Measurements from ENCODE around the gene SHH.

Gene SHH

DNA sequence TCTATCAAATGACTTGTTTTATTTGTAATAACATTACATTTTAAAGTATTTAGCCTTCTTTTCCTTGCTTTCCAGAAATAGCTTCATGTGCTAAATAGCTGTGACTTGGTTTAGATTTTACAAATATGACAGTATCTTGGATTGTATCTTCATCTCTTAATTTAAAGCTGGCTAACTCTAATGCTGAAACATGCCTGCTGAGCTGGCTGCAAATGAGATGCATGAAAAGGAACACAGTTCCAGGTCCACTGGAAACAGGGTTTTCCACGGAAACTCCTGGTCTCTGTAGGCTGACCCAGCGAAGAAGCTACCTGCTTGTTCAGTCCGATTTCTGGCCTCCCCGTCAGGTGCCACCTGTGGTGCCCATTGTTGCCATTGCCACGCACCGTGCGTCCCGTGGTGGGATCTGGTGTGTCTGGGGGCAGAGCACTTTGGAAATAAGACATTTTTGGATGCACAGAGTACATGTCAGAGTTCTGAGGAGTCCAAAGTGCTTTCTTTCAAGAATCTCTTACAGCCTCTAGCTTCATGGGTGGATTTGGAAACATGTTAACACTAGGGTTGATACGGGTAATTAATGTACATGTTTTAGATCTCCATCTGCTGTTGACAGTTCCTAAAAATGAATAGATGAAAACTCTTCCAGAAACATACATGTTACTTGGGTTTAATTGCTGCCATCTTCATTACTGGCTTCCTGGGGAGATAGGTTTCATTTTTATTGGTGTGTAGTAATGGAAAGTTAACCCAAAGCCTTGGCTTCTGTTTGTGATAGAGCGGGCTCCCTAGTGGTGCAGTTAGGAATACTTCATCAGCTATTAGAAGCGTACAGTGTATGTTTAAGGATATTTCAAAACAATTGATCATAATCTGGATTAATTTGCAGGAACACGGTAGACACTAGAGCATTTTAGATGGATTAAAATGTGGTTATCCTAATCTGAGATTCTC is 45.0 kb downstream of the SHH start:
- DNase-seq (ENCODE audit: low read depth) = no peak
- TF ChIP-seq, protein P1, sequence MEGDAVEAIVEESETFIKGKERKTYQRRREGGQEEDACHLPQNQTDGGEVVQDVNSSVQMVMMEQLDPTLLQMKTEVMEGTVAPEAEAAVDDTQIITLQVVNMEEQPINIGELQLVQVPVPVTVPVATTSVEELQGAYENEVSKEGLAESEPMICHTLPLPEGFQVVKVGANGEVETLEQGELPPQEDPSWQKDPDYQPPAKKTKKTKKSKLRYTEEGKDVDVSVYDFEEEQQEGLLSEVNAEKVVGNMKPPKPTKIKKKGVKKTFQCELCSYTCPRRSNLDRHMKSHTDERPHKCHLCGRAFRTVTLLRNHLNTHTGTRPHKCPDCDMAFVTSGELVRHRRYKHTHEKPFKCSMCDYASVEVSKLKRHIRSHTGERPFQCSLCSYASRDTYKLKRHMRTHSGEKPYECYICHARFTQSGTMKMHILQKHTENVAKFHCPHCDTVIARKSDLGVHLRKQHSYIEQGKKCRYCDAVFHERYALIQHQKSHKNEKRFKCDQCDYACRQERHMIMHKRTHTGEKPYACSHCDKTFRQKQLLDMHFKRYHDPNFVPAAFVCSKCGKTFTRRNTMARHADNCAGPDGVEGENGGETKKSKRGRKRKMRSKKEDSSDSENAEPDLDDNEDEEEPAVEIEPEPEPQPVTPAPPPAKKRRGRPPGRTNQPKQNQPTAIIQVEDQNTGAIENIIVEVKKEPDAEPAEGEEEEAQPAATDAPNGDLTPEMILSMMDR (IDR thresholded peaks at IDR 0.05; ENCODE audit: control insufficient read depth, insufficient read depth, low read depth, low read length, missing control alignments) = no peak

DNA sequence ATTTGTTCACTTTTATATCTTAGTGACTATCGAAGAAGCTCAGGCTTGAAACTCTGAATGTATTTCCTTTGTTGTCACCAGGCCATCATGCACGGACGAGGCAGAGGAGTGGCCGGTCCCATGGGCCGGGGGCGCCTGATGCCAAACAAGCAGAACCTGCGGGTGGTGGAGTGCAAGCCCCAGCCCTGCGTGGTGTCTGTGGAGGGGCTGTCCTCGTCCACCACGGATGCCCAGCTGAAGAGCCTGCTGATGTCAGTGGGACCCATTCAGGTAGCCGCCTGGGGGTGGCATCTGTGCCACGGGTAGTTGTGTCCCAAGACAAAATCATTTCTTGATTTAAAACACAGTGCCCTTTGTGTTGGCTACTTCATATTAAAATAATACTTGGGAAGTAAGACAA is 45.9 kb downstream of the SHH start:
- TF ChIP-seq, protein P1 (IDR thresholded peaks at IDR 0.05; ENCODE audit: control insufficient read depth, insufficient read depth, low read depth, low read length, missing control alignments) = no peak
- H3K4me3 ChIP-seq (ENCODE audit: control insufficient read depth, low read depth, low read length) = no peak overlapping the region
- no peak for DNase-seq (ENCODE audit: low read depth)

More for the DNA sequence above, 45.0 kb downstream of the SHH start:
- no peak overlapping the region for H3K4me3 ChIP-seq (ENCODE audit: control insufficient read depth, low read depth, low read length)

DNA sequence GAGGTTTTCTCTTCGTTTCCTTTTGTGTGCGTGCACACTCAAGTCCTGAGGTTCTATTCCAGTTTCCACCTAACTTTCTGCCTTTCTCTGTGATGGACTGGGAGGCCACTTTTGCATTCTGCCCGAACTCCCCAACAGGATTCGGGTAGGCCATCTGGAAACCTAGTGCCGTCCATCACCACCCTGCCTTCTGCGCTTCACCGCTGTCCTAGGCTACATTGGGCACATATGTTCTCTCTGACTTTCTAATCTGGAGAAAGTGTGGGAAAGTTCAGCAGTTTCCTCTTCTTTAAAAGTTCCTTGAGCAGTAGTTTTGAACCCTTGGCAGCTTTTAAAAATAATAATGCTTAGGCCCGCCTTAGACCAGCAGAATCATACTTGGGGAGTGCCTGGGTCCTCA is 46.8 kb downstream of the SHH start:
- no peak overlapping the region for H3K4me3 ChIP-seq (ENCODE audit: control insufficient read depth, low read depth, low read length)
- TF ChIP-seq, protein P1 (IDR thresholded peaks at IDR 0.05; ENCODE audit: control insufficient read depth, insufficient read depth, low read depth, low read length, missing control alignments) = no peak
- DNase-seq (ENCODE audit: low read depth) = no peak

DNA sequence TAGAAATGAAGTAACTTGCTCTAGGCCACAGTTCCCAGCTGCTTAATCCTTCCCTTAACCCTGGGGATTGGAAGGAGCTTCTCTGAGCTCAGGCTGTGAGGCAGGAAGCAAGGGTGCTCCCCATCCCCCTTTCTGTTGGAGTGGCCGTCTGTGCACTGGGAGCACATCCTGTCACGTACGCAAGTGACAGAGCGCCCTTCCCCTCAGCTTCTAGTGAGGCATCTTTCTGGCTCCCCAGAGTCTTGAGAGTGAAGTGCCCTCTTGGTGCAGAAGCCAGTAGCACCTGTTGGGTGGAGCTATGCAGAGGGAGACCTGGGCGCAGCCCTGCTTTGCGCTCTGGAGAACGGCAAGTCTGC is 47.8 kb downstream of the SHH start:
- DNase-seq (ENCODE audit: low read depth) = no peak
- no peak overlapping the region for H3K4me3 ChIP-seq (ENCODE audit: control insufficient read depth, low read depth, low read length)
- TF ChIP-seq, protein P1 (IDR thresholded peaks at IDR 0.05; ENCODE audit: control insufficient read depth, insufficient read depth, low read depth, low read length, missing control alignments) = no peak

DNA sequence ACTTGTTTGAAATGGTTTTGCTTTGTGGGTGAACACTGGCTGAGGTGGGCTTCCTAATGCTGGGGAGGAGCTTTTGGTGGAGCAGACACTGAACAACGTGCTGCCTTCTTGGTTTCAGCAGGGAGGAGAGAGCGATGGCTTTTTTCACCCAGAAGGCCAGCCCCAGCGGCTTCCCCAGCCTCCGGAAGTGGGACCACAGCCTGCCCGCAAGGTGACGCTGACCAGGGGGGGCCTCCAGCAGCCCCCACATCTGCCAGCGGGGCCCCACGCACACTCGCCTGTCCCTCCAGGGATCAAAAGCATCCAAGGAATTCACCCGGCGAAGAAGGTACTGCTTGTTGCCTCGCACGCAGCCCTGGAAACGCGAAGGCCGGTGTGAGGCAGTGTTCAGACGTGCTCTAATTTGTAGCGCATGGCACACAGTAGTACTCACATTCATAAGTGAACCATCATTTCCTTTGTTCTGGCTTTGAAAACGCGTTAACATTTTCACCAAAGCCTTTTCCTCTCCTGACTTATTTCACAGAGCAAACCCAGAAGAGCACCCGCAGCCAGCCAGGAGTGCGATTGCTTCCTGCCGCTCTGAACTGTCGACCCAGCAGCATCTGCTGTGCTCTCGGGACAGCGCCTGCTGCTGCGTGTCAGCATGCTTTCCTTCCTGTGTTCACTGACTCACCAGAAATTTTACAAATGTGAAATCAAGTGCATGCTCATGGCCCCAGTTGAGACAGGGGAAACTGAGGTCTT is 48.4 kb downstream of the SHH start:
- TF ChIP-seq, protein P1 (IDR thresholded peaks at IDR 0.05; ENCODE audit: control insufficient read depth, insufficient read depth, low read depth, low read length, missing control alignments) = no peak

DNA sequence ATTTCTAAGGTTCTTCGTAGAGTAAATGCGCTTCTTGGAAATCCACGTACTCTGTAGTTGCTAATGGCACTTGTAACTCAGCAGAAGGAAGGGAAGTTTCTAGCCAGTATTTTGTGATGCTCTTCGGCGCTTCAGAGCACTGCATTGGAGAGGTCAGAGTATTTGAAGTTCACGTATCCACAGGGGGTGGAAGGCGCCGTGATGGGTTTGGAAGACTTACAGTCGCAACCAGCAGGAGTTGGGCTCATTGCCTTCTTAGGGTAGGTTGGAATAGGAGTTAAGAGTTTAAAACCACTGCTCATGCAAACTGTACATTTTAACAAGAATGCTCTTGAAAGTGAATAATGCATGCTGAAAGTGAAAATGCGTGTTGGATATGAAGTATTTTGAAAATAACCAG is 49.1 kb downstream of the SHH start:
- TF ChIP-seq, protein P1 (IDR thresholded peaks at IDR 0.05; ENCODE audit: control insufficient read depth, insufficient read depth, low read depth, low read length, missing control alignments) = no peak
- no peak overlapping the region for H3K4me3 ChIP-seq (ENCODE audit: control insufficient read depth, low read depth, low read length)
- DNase-seq (ENCODE audit: low read depth) = no peak

More for the DNA sequence above, 48.4 kb downstream of the SHH start:
- no peak for DNase-seq (ENCODE audit: low read depth)
- no peak overlapping the region for H3K4me3 ChIP-seq (ENCODE audit: control insufficient read depth, low read depth, low read length)

Data from AG09309 (cell line).